Body of pancreas (tissue), 4 donors: ENCODE data around the gene RAP1B.

Experiments used
- CTCF ChIP-seq, 7 experiments: fragments of 450-650 bp in 4 of 7; fragments of 200-600 bp in 3 of 7; sonication (generic) in 3 of 7; IDR thresholded peaks; one replicate each; pipeline ENCODE4 v1.5.1; 2016 to 2019; ENCODE audit warnings: antibody characterized with exemption in 7 of 7
- POLR2A ChIP-seq, 3 donors: fragments of 450-650 bp; IDR thresholded peaks; one replicate each; pipeline ENCODE4 v1.6.1; 2016; ENCODE audit warnings: antibody characterized with exemption in 3 of 3, mild to moderate bottlenecking in 2 of 3

DNA sequence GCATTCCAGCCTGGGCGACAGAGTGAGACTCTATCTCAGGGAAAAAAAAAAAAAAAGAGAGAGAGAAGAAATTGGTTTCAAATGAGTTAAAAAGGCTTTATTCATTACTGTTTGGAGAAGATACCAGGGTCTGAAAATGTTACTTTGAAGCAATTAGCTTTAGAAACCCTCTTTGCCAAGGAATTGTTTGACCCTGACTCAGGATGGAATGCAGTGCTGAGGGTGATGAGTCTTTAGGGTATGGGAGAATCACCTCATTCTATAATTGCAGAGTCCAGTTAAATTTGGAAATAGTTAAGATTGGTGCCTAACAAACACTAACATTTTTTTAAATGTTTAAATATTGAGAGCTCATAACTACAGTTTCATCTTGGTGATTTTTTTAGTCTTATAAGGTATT is 13.3 kb downstream of the RAP1B start:
- TF ChIP-seq CTCF (IDR thresholded peaks at IDR 0.05), result no peak
- no peak for TF ChIP-seq POLR2A (IDR thresholded peaks at IDR 0.05)
